PC-9 (cell line): ENCODE results near the gene GPATCH1. TPM values are rescaled to one million over a fixed set of nuclear protein-coding genes. Genes with fewer than 3 reads are reported as not detected.
A peak's percentile ranks its signal among the peaks of the same experiment; 100 is the strongest.

Experiments
- BruUV-seq: library from RNA; stranded (reverse); fragments of 400-500 nt; replicated peaks from 2 replicates; lab custom pipeline; 2021; lab: Mats Ljungman, UMichigan
- CTCF ChIA-PET: fragments of 300-600 bp; sonication (Branson Sonifier 250); formaldehyde crosslinking; loops from one replicate; lab custom pipeline; 2022; ENCODE audit warnings: antibody characterized with exemption; lab: Charles Lee
- POLR2A ChIA-PET: fragments of 300-600 bp; sonication (Branson Sonifier 250); formaldehyde crosslinking; loops from one replicate; lab custom pipeline; 2022; ENCODE audit warnings: antibody characterized with exemption; ENCODE audit not compliant: unreplicated experiment; lab: Charles Lee
- DNase-seq, 2 experiments: peaks; one replicate each; pipeline versions ENCODE4 v3.0.0 to v3.0.0-alpha.2; 2015 to 2022; ENCODE audit warnings: mixed read lengths in 1 of 2
- H2AFZ ChIP-seq: fragments of 200-600 bp; sonication (generic); 2 replicates; pipeline ENCODE4 v1.8.1; 2017; ENCODE audit warnings: antibody characterized with exemption
- H3F3A ChIP-seq: fragments of 200-600 bp; sonication (generic); 2 replicates; pipeline ENCODE4 v1.8.1; 2017; ENCODE audit warnings: antibody characterized with exemption, mild to moderate bottlenecking, low read depth; ENCODE audit not compliant: insufficient read depth
- H3K27ac ChIP-seq: fragments of 200-600 bp; sonication (generic); 2 replicates; pipeline ENCODE4 v1.6.1; 2016; ENCODE audit warnings: mixed run types
- H3K27me3 ChIP-seq: fragments of 200-600 bp; sonication (generic); 2 replicates; pipeline ENCODE4 v1.6.1; 2016; ENCODE audit warnings: low read depth, mixed run types; ENCODE audit not compliant: insufficient read depth
- H3K36me3 ChIP-seq: fragments of 200-600 bp; sonication (generic); 2 replicates; pipeline ENCODE4 v1.6.1; 2016; ENCODE audit warnings: low read depth, mixed run types
- H3K4me1 ChIP-seq: fragments of 200-600 bp; sonication (generic); replicated peaks from 2 replicates; pipeline ENCODE4 v1.6.1; 2016; ENCODE audit warnings: mixed run types; ENCODE audit not compliant: insufficient read depth
- H3K4me2 ChIP-seq: fragments of 200-600 bp; sonication (generic); 2 replicates; pipeline ENCODE4 v1.6.1; 2017; ENCODE audit warnings: mixed run types
- H3K4me3 ChIP-seq: fragments of 200-600 bp; sonication (generic); 2 replicates; pipeline ENCODE4 v1.6.1; 2016; ENCODE audit warnings: mixed run types
- H3K79me2 ChIP-seq: fragments of 200-600 bp; sonication (generic); 2 replicates; pipeline ENCODE4 v1.6.1; 2017; ENCODE audit warnings: low read depth, mixed run types
- H3K9me2 ChIP-seq: fragments of 200-600 bp; sonication (generic); 2 replicates; pipeline ENCODE4 v1.8.1; 2017; ENCODE audit warnings: mild to moderate bottlenecking; ENCODE audit not compliant: insufficient read depth
- H3K9me3 ChIP-seq: fragments of 200-600 bp; sonication (generic); 2 replicates; pipeline ENCODE4 v1.8.1; 2016; ENCODE audit warnings: low read depth; ENCODE audit not compliant: insufficient read depth
- H4K20me1 ChIP-seq: fragments of 200-600 bp; sonication (generic); 2 replicates; pipeline ENCODE4 v1.8.1; 2017; ENCODE audit not compliant: insufficient read depth
- EZH2 ChIP-seq: fragments of 200-600 bp; sonication (generic); IDR thresholded peaks from 2 replicates; pipeline ENCODE4 v1.8.0; 2017; ENCODE audit warnings: antibody characterized with exemption, low read depth
- intact Hi-C: fragments of 100-400 bp; cut with micrococcal nuclease; formaldehyde crosslinking; loops from one replicate; pipeline ENCODE4 v1.10.0; 2022; ENCODE audit not compliant: unreplicated experiment
- total RNA-seq: library from RNA; stranded (reverse); gene quantifications from 2 replicates; pipeline ENCODE4 v1.2.3, GENCODE V29; 2021
- TF ChIP-seq, protein P1 (sequence below): fragments of 200-600 bp; sonication (generic); conservative IDR thresholded peaks from 2 replicates; pipeline ENCODE4 v1.6.1; 2017; ENCODE audit warnings: mixed run types, antibody characterized with exemption, mild to moderate bottlenecking, moderate library complexity

GPATCH1 gene
- total RNA-seq, 1 experiment from 2014 or later = 11.0 TPM

DNA sequence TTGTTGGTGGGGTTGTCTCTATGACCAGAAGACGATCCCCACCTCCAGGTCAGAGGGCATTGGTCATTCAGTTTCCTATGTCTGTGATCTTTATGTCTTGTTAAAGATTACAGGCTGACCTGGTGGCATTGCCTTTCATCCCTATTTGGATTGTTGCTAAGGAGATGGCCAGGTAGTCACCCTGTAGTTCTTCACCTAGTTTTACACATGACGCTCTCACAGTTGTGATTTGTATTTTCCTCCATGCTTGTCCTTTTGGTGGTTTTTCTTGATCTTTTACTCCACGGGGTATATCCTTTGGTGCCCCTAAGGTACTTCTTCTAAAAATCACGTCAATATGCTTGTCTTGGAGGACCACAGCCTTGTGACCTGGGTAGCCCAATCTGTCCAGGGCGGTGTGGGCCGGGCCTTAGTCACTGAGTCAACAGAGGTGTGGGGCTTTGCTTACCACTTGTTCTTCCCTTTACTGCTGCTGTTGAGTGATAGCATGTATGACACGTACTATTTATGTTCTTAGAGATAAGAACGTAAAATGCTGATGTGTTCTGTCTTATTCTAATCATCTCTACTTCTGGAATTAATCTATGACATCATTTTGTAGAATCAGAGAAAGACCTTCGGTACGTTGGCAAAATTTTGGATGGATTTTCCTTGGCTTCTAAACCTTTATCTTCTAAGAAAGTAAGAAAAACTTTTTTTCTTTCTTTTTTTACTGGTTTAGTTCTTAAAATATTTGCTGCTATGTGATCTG lies 20.1 kb downstream of the GPATCH1 start:
- H3K79me2 ChIP-seq = no peaks in the 10 kb centered on the region
- H3F3A ChIP-seq = peaks cover 50% of the 10 kb centered on the region
- peaks cover 14% of the 10 kb centered on the region for H3K36me3 ChIP-seq
- H3K4me3 ChIP-seq = no peak overlapping the region
- peak; percentile 74 to 85 for DNase-seq
- no peaks in the 10 kb centered on the region for H4K20me1 ChIP-seq
- CTCF ChIA-PET = interaction anchor here (0.6 to 0.7 kb wide), 2 partner anchors 34 to 654 kb away, joined by 4 to 12 read pairs; no protein-coding TSS in a partner anchor
- H3K27ac ChIP-seq = peak overlapping the region; percentile 43
- peaks cover 58% of the 10 kb centered on the region for H3K4me1 ChIP-seq
- no peaks in the 10 kb centered on the region for H3K27me3 ChIP-seq
- POLR2A ChIA-PET = interaction anchor here (0.7 kb wide), 1 partner anchor 19 kb away, joined by 11 read pairs; no protein-coding TSS in a partner anchor
- BruUV-seq = no TSS peak
- H2AFZ ChIP-seq = no peak overlapping the region
- no peaks in the 10 kb centered on the region for H3K9me3 ChIP-seq
- peak overlapping the region; percentile 43 for H3K4me2 ChIP-seq
- H3K9me2 ChIP-seq = no peaks in the 10 kb centered on the region
- intact Hi-C loops = loop anchor here (5.0 kb wide), 1 partner anchor 94 kb away; no protein-coding TSS in a partner anchor
- TF ChIP-seq, protein P1, sequence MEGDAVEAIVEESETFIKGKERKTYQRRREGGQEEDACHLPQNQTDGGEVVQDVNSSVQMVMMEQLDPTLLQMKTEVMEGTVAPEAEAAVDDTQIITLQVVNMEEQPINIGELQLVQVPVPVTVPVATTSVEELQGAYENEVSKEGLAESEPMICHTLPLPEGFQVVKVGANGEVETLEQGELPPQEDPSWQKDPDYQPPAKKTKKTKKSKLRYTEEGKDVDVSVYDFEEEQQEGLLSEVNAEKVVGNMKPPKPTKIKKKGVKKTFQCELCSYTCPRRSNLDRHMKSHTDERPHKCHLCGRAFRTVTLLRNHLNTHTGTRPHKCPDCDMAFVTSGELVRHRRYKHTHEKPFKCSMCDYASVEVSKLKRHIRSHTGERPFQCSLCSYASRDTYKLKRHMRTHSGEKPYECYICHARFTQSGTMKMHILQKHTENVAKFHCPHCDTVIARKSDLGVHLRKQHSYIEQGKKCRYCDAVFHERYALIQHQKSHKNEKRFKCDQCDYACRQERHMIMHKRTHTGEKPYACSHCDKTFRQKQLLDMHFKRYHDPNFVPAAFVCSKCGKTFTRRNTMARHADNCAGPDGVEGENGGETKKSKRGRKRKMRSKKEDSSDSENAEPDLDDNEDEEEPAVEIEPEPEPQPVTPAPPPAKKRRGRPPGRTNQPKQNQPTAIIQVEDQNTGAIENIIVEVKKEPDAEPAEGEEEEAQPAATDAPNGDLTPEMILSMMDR = no peak
- no peak for TF ChIP-seq EZH2

DNA sequence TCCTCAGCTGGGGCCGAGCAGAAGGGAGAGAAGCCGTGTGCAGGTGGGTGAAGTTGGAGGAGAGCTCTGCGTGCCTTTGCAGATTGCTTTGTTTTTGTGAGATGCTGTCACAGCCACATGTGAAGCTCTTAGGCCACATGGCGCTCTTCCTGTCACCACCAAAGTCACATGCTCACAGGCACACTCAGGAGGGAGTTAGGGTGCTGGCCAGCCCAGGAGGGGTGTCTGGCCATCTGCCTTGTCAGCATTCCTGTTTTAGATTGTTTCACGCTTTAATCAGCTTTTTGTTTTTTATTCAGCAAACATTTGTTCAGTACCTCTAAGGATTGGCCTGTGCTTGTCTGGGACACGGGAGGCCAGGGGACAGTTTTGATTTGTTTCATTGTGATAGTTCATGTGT lies 21.9 kb downstream of the GPATCH1 start:
- Histone ChIP-seq H3K36me3 (peaks cover 14% of the 10 kb centered on the region), H2AFZ (no peak overlapping the region), H3K9me2 (no peaks in the 10 kb centered on the region), H4K20me1 (no peaks in the 10 kb centered on the region), H3K4me3 (no peak overlapping the region), H3K27me3 (no peaks in the 10 kb centered on the region), H3K27ac (no peak overlapping the region), H3K79me2 (no peaks in the 10 kb centered on the region), H3F3A (peaks cover 33% of the 10 kb centered on the region), H3K4me2 (no peak overlapping the region), H3K9me3 (no peaks in the 10 kb centered on the region), H3K4me1 (peaks cover 40% of the 10 kb centered on the region)
- POLR2A ChIA-PET = interaction anchor here (0.6 kb wide), 1 partner anchor 54 kb away, joined by 4 read pairs; no protein-coding TSS in a partner anchor
- intact Hi-C loops = loop anchor here (5.0 kb wide), 1 partner anchor 96 kb away; no protein-coding TSS in a partner anchor
- DNase-seq = no peak
- CTCF ChIA-PET = no interaction called here
- BruUV-seq = no TSS peak
- no peak for TF ChIP-seq EZH2
- TF ChIP-seq, protein P1 = no peak

DNA sequence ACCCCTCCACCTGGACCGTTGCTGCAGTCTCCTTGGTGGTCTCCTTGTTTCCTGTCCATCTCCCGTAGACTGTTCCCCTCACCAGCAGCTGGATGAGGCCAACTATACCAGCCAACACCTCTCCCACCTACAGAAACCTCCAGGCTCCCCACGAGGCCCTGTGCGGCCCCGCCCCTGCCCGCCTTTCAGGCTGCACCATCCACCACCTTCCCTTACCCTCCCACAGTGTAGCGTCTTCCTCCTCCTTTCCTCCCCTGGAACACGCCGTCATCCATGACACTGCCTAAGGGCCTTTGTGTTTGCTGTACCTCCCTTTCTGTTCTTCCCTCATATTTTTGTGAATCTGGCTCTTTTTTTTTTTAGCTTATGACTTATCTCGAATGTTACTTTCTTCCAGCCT lies 27.2 kb downstream of the GPATCH1 start:
- ChIA-PET POLR2A (no interaction called here), CTCF (interaction anchor here (0.6 kb wide), 1 partner anchor 943 kb away, joined by 4 read pairs; no protein-coding TSS in a partner anchor)
- peaks cover 9% of the 10 kb centered on the region; the same call in 1 of the 2 replicates for H3K36me3 ChIP-seq
- no peaks in the 10 kb centered on the region for H3K79me2 ChIP-seq
- no peak overlapping the region for H2AFZ ChIP-seq
- H3K4me3 ChIP-seq = no peak overlapping the region
- H3K27me3 ChIP-seq = no peaks in the 10 kb centered on the region
- intact Hi-C loops = no loop called here
- TF ChIP-seq EZH2 = no peak
- TF ChIP-seq, protein P1 = no peak
- no peaks in the 10 kb centered on the region for H3K9me2 ChIP-seq
- H4K20me1 ChIP-seq = no peaks in the 10 kb centered on the region
- H3F3A ChIP-seq = peaks cover 11% of the 10 kb centered on the region; the same call in 1 of the 2 replicates
- H3K27ac ChIP-seq = no peak overlapping the region
- 0 out of 2 replicates have a peak, but pooled peaks cover 11% of the 10 kb centered on the region for H3K4me1 ChIP-seq
- no peak overlapping the region for H3K4me2 ChIP-seq
- no peak for DNase-seq
- BruUV-seq = no TSS peak
- no peaks in the 10 kb centered on the region for H3K9me3 ChIP-seq
